ENCODE measurements around the gene STX8.
A peak's percentile ranks its signal among the peaks of the same experiment; 100 is the strongest.

Gene STX8

GRCh38 chr17:9249245-9249953 lies 326.2 kb downstream of the STX8 start:
- DNase-seq (ENCODE audit: insufficient read length), result no peak

GRCh38 chr17:9247401-9247938 lies 328.1 kb downstream of the STX8 start:
- TF ChIP-seq POLR2A (IDR thresholded peaks at IDR 0.05; ENCODE audit: low read depth, low read length) (no peak), POLR2AphosphoS5 (IDR thresholded peaks at IDR 0.05; ENCODE audit: low read depth, low read length) (no peak), TAF1 (IDR thresholded peaks at IDR 0.05; ENCODE audit: borderline replicate concordance, low read depth, low read length) (no peak)
- no peak for FAIRE-seq
- no peak for DNase-seq (ENCODE audit: insufficient read length)

More at GRCh38 chr17:9249245-9249953, 326.2 kb downstream of the STX8 start:
- no peak for TF ChIP-seq POLR2AphosphoS5 (IDR thresholded peaks at IDR 0.05; ENCODE audit: low read depth, low read length)
- no peak for TF ChIP-seq POLR2A (IDR thresholded peaks at IDR 0.05; ENCODE audit: low read depth, low read length)
- TF ChIP-seq TAF1 (IDR thresholded peaks at IDR 0.05; ENCODE audit: borderline replicate concordance, low read depth, low read length), result no peak
- no peak for FAIRE-seq

- DNase-seq (ENCODE audit: insufficient read length) (no peak), FAIRE-seq (no peak)
- no peak for TF ChIP-seq POLR2A (IDR thresholded peaks at IDR 0.05; ENCODE audit: low read depth, low read length)
- no peak for TF ChIP-seq TAF1 (IDR thresholded peaks at IDR 0.05; ENCODE audit: borderline replicate concordance, low read depth, low read length)
- no peak for TF ChIP-seq POLR2AphosphoS5 (IDR thresholded peaks at IDR 0.05; ENCODE audit: low read depth, low read length)
Observed at GRCh38 chr17:9244066-9245052, 331.3 kb downstream of the STX8 start.

GRCh38 chr17:9242983-9243382 lies 332.6 kb downstream of the STX8 start:
- no peak for DNase-seq (ENCODE audit: insufficient read length)
- no peak for TF ChIP-seq TAF1 (IDR thresholded peaks at IDR 0.05; ENCODE audit: borderline replicate concordance, low read depth, low read length)
- TF ChIP-seq POLR2A (IDR thresholded peaks at IDR 0.05; ENCODE audit: low read depth, low read length), result no peak
- no peak for TF ChIP-seq POLR2AphosphoS5 (IDR thresholded peaks at IDR 0.05; ENCODE audit: low read depth, low read length)
- no peak for FAIRE-seq

GRCh38 chr17:9242497-9242881 lies 333.1 kb downstream of the STX8 start:
- TF ChIP-seq TAF1 (IDR thresholded peaks at IDR 0.05; ENCODE audit: borderline replicate concordance, low read depth, low read length) (no peak), POLR2AphosphoS5 (IDR thresholded peaks at IDR 0.05; ENCODE audit: low read depth, low read length) (no peak), POLR2A (IDR thresholded peaks at IDR 0.05; ENCODE audit: low read depth, low read length) (no peak)
- FAIRE-seq (no peak), DNase-seq (ENCODE audit: insufficient read length) (no peak)

GRCh38 chr17:9241774-9242496 lies 333.7 kb downstream of the STX8 start:
- DNase-seq (ENCODE audit: insufficient read length) (no peak), FAIRE-seq (no peak)
- TF ChIP-seq POLR2AphosphoS5 (IDR thresholded peaks at IDR 0.05; ENCODE audit: low read depth, low read length) (no peak), POLR2A (IDR thresholded peaks at IDR 0.05; ENCODE audit: low read depth, low read length) (no peak), TAF1 (IDR thresholded peaks at IDR 0.05; ENCODE audit: borderline replicate concordance, low read depth, low read length) (no peak)

GRCh38 chr17:9241371-9241712 lies 334.3 kb downstream of the STX8 start:
- FAIRE-seq (no peak), DNase-seq (ENCODE audit: insufficient read length) (no peak)
- TF ChIP-seq POLR2AphosphoS5 (IDR thresholded peaks at IDR 0.05; ENCODE audit: low read depth, low read length), result no peak
- no peak for TF ChIP-seq POLR2A (IDR thresholded peaks at IDR 0.05; ENCODE audit: low read depth, low read length)
- TF ChIP-seq TAF1 (IDR thresholded peaks at IDR 0.05; ENCODE audit: borderline replicate concordance, low read depth, low read length), result no peak

GRCh38 chr17:9240659-9241370 lies 334.8 kb downstream of the STX8 start:
- TF ChIP-seq POLR2A (IDR thresholded peaks at IDR 0.05; ENCODE audit: low read depth, low read length) (no peak), POLR2AphosphoS5 (IDR thresholded peaks at IDR 0.05; ENCODE audit: low read depth, low read length) (no peak), TAF1 (IDR thresholded peaks at IDR 0.05; ENCODE audit: borderline replicate concordance, low read depth, low read length) (no peak)
- DNase-seq (ENCODE audit: insufficient read length) (no peak), FAIRE-seq (no peak)

GRCh38 chr17:9239793-9240658 lies 335.6 kb downstream of the STX8 start:
- FAIRE-seq, result no peak
- peak; percentile 91 for DNase-seq (ENCODE audit: insufficient read length)
- TF ChIP-seq POLR2AphosphoS5 (IDR thresholded peaks at IDR 0.05; ENCODE audit: low read depth, low read length), result no peak
- no peak for TF ChIP-seq TAF1 (IDR thresholded peaks at IDR 0.05; ENCODE audit: borderline replicate concordance, low read depth, low read length)
- no peak for TF ChIP-seq POLR2A (IDR thresholded peaks at IDR 0.05; ENCODE audit: low read depth, low read length)

Data from GM12892 (cell line).